GM12874 (cell line): ENCODE results near the gene TTLL12.
A peak's percentile ranks its signal among the peaks of the same experiment; 100 is the strongest.

Source experiments
- CTCF ChIP-seq: IDR thresholded peaks from 2 replicates; pipeline ENCODE4 v1.5.1; 2011; ENCODE audit warnings: low read depth, mild to moderate bottlenecking, control low read depth, low read length, moderate library complexity; ENCODE audit not compliant: insufficient read depth

The TTLL12 gene

GRCh38 chr22:43150731-43151206 lies 36.2 kb downstream of the TTLL12 start:
- no peak for TF ChIP-seq CTCF

GRCh38 chr22:43148581-43148980 lies 38.4 kb downstream of the TTLL12 start:
- TF ChIP-seq CTCF, result no peak

- no peak for TF ChIP-seq CTCF
Measured at GRCh38 chr22:43147821-43148220, 39.1 kb downstream of the TTLL12 start.

GRCh38 chr22:43144949-43145348 lies 42.0 kb downstream of the TTLL12 start:
- TF ChIP-seq CTCF, result no peak

GRCh38 chr22:43142880-43143562 lies 43.9 kb downstream of the TTLL12 start, which contains the start of gene MCAT:
MCAT (minus strand) TSS chr22:43143398; CDS start chr22:43143348, 50 bp downstream.
- TF ChIP-seq CTCF, result no peak

GRCh38 chr22:43136801-43137200 lies 50.1 kb downstream of the TTLL12 start:
- no peak for TF ChIP-seq CTCF

GRCh38 chr22:43136255-43136654 lies 50.7 kb downstream of the TTLL12 start:
- peak; percentile 92 for TF ChIP-seq CTCF
